Measurements from ENCODE around the gene STAT1.

The STAT1 gene

GRCh38 chr2:190932514-190932913, 81.5 kb downstream of the STAT1 start:
- no peak overlapping the region for H3K4me3 ChIP-seq (IDR thresholded peaks at IDR 0.05; ENCODE audit: insufficient read depth, low read depth, low read length)
- H3K27me3 ChIP-seq (ENCODE audit: insufficient read depth, low read depth): no peaks in the 10 kb centered on the region
- H3K4me1 ChIP-seq (ENCODE audit: low read depth, poor library complexity, severe bottlenecking): peaks cover 8% of the 10 kb centered on the region
- no peaks in the 10 kb centered on the region for H3K79me2 ChIP-seq (ENCODE audit: insufficient read depth, low read depth)
- no peak overlapping the region for H3K9ac ChIP-seq
- H3K36me3 ChIP-seq (ENCODE audit: insufficient read depth): peaks cover 6% of the 10 kb centered on the region; the same call in 1 of the 2 replicates
- no peaks in the 10 kb centered on the region for H4K20me1 ChIP-seq (ENCODE audit: insufficient read depth)
- no peak overlapping the region for H3K4me2 ChIP-seq
- no peak overlapping the region for H2AFZ ChIP-seq (ENCODE audit: low read depth)
- TF ChIP-seq CTCF (conservative IDR thresholded peaks at IDR 0.05; ENCODE audit: low read depth, low read length): no peak
- no peak overlapping the region for H3K27ac ChIP-seq

- no peak overlapping the region for H3K9ac ChIP-seq
- H3K4me1 ChIP-seq (ENCODE audit: low read depth, poor library complexity, severe bottlenecking): peaks cover 8% of the 10 kb centered on the region
- no peak overlapping the region for H2AFZ ChIP-seq (ENCODE audit: low read depth)
- H3K4me3 ChIP-seq (IDR thresholded peaks at IDR 0.05; ENCODE audit: insufficient read depth, low read depth, low read length): no peak overlapping the region
- no peaks in the 10 kb centered on the region for H3K27me3 ChIP-seq (ENCODE audit: insufficient read depth, low read depth)
- no peak for TF ChIP-seq CTCF (conservative IDR thresholded peaks at IDR 0.05; ENCODE audit: low read depth, low read length)
- no peaks in the 10 kb centered on the region for H4K20me1 ChIP-seq (ENCODE audit: insufficient read depth)
- H3K36me3 ChIP-seq (ENCODE audit: insufficient read depth): peaks cover 12% of the 10 kb centered on the region; the same call in 1 of the 2 replicates
- H3K4me2 ChIP-seq: no peak overlapping the region
- no peaks in the 10 kb centered on the region for H3K79me2 ChIP-seq (ENCODE audit: insufficient read depth, low read depth)
- no peak overlapping the region for H3K27ac ChIP-seq
These were observed 83.6 kb downstream of the STAT1 start for GRCh38 chr2:190930411-190930810.

GRCh38 chr2:190929919-190930318, 84.1 kb downstream of the STAT1 start:
- Histone ChIP-seq H2AFZ (ENCODE audit: low read depth) (no peak overlapping the region), H3K9ac (no peak overlapping the region), H3K4me1 (ENCODE audit: low read depth, poor library complexity, severe bottlenecking) (peaks cover 8% of the 10 kb centered on the region), H4K20me1 (ENCODE audit: insufficient read depth) (no peaks in the 10 kb centered on the region), H3K4me2 (no peak overlapping the region), H3K36me3 (ENCODE audit: insufficient read depth) (peaks cover 12% of the 10 kb centered on the region; the same call in 1 of the 2 replicates), H3K27ac (no peak overlapping the region), H3K79me2 (ENCODE audit: insufficient read depth, low read depth) (no peaks in the 10 kb centered on the region), H3K4me3 (IDR thresholded peaks at IDR 0.05; ENCODE audit: insufficient read depth, low read depth, low read length) (no peak overlapping the region), H3K27me3 (ENCODE audit: insufficient read depth, low read depth) (no peaks in the 10 kb centered on the region)
- no peak for TF ChIP-seq CTCF (conservative IDR thresholded peaks at IDR 0.05; ENCODE audit: low read depth, low read length)

GRCh38 chr2:190927301-190927700, 86.7 kb downstream of the STAT1 start:
- H3K36me3 ChIP-seq (ENCODE audit: insufficient read depth): peaks cover 23% of the 10 kb centered on the region; the same call in 1 of the 2 replicates
- H2AFZ ChIP-seq (ENCODE audit: low read depth): no peak overlapping the region
- H3K4me1 ChIP-seq (ENCODE audit: low read depth, poor library complexity, severe bottlenecking): peaks cover 8% of the 10 kb centered on the region
- H3K79me2 ChIP-seq (ENCODE audit: insufficient read depth, low read depth): no peaks in the 10 kb centered on the region
- no peak for TF ChIP-seq CTCF (conservative IDR thresholded peaks at IDR 0.05; ENCODE audit: low read depth, low read length)
- no peak overlapping the region for H3K9ac ChIP-seq
- no peaks in the 10 kb centered on the region for H4K20me1 ChIP-seq (ENCODE audit: insufficient read depth)
- no peak overlapping the region for H3K4me3 ChIP-seq (IDR thresholded peaks at IDR 0.05; ENCODE audit: insufficient read depth, low read depth, low read length)
- H3K27ac ChIP-seq: peak overlapping the region; percentile 9; the same call in 1 of the 2 replicates
- H3K27me3 ChIP-seq (ENCODE audit: insufficient read depth, low read depth): no peaks in the 10 kb centered on the region
- H3K4me2 ChIP-seq: no peak overlapping the region
